Forelimb muscle (tissue), 1 donor: ENCODE results near the gene SPEM3. TPM values are rescaled to one million over a fixed set of nuclear protein-coding genes. Genes with fewer than 3 reads are reported as not detected.
"Not testable (repeated sequence)": the region's sequence is repeated elsewhere in the genome, so short reads cannot be mapped to it uniquely, and the experiment has no call there.

Experiments used
- DNase-seq: peaks from one replicate; pipeline ENCODE4 v3.0.0-alpha.2; 2013; ENCODE audit warnings: low read depth
- polyA plus RNA-seq: library from polyadenylated mRNA; unstranded; fragments of 120-200 nt; gene quantifications from one replicate; pipeline ENCODE4 v1.2.1, GENCODE V29; 2013; ENCODE audit not compliant: insufficient read length

Gene SPEM3
- polyA plus RNA-seq, 1 donor = not detected

DNA sequence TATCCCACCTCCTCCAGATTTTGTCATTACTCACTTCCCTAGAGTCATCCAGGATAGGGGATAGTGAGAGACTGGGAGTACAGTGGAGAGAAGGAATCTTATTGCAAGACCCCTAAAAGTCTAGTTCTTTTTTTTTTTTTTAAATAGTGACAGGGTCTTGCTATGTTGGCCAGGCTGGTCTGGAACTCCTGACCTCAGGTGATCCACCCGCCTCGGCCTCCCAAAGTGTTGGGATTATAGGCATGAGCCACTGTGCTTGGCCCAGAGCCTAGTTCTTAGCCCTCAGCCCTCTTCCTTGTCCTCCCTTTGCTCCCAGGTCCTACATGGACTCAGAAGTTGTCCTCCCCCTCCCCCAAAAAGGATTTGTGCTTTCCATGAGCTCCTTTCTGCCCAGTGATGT is 13.5 kb downstream of the SPEM3 start:
- DNase-seq = no peak

DNA sequence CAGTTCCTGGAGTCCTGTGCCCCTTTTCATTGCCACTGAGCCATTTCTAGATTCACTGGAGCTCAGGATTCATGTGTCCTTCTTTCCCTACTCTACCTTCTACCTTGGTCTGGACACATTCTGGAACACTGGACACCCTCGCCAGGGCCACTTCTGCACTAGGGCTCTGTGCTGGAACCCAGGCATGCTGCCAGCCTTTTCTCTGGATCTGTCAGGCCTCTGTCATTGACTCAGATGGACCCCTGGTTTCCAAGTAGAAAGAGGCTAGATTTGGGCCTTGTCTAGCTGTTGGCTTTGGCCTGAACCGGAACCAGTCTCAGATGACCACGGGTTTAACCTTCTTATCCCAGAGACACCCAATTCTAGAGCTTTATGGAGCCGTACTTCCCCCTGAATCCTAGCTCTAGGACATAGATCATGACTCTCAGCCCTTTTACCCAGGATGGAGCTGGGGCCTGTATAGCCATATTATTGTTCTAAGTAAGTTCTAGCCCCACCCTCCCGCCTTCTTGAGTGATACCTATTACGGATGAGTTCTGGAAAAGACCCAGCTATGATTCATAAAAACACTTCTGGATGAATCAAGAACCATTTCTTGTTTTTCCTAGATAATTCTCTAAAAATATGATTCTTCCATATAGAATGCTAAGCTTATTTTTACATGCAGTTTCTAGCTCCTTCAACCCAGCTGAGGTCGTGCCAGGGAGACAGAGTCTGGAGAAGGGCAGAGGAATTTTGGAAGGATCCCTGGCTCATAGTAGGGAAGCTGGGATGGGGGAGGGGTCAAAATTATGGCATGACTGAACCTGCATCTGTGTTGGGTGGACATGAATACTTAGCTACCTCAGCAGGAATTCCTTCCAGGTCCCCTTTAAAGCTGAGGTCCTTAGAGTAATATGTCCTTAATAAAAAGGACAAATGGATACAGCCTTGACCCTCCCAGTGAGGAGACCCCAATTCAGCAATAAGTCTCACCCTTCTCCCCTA is 15.1 kb downstream of the SPEM3 start:
- DNase-seq = no peak

DNA sequence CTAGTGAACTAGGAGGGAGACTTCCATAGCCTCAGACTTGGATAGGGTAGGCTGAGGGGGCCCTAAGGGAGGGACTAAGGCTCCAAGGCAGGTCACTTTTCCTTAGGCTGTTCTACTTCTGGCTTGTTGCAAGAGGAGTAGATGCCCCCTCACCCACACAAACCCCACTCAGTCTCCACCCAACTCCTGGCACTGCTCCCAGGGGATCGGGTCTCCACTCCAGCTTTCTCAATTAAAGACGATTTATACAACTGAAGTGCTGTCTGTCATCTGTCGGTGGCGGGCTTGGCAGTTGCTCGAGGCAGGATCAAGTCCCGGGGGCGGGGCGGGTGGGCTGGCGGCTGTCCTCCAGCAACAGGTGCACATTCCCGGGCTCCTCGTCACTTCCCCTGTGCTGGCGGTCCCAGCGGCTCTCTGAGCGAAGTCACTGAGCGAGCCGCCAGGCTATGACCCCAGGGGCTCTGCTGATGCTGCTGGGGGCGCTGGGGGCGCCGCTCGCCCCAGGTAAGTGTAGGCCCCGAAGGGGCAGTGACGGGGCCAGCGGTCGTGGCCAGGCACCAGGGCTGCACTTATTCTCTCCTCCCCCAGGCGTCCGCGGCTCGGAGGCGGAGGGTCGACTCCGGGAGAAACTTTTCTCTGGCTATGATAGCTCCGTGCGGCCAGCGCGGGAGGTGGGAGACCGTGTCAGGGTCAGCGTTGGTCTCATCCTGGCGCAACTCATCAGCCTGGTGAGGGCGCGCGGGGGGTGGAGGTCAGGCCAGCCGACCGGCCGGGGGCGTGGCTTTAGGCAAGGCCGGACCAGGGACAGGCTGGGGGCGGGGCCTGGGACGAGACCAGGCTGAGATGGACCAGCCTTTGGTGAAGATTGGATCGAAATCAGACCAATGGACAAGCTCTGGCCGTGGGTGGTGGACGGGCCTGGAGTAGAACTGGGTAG is 16.3 kb downstream of the SPEM3 start, which contains the start of gene CHRNB1:
Gene CHRNB1, plus strand, starts transcription at position 380 of the 937 bp plus-strand sequence. Its CDS starts 67 bp downstream, at position 447.
- DNase-seq = no peak

DNA sequence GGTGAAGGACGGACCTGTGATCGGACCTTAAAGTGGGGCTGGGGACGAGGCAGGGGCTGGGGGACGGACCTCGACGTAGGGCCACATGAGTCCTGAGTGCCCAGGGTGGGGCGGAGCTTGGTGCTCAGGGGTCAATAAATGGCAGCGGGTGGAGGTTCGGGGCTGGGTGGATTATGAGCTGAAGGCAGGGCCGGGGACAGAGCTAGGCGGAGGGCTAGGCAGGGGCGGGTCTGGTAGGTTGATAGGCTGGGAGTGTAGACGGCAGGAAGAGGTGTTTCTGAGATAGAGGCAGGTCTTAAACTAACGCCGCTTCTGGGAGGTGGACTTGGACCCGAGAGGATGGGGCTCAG is 16.9 kb downstream of the SPEM3 start:
- DNase-seq = no peak

DNA sequence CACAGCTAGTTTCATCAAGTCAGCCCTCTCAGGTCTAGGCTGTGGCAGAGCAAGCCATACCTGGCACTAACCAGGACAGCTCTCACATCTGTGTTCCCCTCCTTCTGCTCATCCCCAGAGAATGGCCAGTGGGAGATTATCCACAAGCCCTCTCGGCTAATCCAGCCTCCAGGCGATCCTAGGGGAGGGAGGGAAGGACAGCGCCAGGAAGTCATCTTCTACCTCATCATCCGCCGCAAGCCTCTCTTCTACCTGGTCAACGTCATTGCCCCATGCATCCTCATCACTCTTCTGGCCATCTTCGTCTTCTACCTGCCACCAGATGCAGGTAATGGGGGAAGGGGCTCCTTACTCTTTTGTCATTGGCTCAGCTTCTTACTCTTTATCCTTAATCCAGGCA is 19.8 kb downstream of the SPEM3 start:
- no peak for DNase-seq

DNA sequence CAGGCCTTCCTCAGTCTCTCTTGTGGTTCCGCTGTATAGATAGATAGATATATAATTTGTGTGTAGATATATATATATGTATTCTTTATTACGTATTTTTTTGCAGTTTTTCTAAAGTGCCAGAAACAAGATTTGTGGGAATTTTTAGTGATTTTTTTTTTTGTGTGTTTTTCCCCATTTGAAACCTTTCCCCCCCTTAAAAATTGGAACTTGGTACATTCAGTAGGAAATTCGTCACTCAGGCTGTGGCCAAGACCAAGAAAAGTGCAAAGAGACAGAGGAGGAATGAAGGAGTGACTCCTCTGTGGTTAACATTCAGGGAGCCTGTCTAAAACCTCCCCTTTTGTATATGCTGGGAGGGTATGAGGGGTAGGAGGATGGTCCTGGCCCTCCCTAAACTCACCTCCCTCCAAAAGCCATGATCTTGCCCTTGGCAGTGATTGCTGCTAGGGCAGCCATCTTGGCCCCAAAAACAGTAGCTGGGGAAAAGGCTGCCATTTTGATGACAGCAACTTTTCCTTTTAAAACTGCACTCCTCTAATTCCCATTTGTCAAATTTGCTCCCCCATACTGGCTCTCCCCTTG is 31.4 kb downstream of the SPEM3 start:
- no peak for DNase-seq

DNA sequence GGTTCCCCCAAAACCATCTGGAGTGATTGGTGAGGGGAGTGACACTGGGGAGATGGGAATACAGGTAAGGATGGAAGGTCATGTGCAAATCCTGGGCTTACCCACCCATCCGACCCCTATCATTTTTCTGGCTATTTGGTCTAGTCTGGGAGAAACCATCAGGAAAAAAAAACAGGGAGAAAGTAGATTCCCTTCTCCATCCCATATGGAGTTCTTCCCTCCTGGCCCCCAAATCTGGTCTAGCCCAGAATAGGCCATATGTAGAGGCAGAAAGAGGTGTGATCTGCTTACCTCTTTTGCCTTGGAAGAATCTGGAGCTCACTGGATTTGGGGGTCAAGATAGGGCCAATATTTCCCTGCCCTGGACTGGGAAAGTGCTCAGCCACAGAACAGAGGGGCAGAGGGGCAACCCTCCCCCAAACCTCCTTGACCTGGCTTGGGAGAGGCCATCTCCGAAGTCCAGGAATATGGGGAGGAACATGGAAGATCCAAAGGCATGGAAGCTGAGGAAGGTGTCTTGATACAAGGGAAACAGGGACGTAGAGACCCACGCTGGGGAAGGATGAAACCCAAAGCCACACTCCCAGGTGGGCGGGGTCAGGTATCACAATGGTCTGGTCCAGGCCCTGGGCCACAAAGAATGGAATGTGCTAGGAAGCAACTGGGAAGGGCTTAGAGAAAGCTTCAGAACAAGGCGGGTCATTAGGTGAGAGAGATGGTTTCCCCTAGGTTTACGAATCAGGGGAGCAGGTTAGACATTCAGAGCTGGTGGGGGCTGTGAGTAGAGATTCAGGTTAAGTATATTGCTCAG is 32.4 kb downstream of the SPEM3 start:
- no peak for DNase-seq

DNA sequence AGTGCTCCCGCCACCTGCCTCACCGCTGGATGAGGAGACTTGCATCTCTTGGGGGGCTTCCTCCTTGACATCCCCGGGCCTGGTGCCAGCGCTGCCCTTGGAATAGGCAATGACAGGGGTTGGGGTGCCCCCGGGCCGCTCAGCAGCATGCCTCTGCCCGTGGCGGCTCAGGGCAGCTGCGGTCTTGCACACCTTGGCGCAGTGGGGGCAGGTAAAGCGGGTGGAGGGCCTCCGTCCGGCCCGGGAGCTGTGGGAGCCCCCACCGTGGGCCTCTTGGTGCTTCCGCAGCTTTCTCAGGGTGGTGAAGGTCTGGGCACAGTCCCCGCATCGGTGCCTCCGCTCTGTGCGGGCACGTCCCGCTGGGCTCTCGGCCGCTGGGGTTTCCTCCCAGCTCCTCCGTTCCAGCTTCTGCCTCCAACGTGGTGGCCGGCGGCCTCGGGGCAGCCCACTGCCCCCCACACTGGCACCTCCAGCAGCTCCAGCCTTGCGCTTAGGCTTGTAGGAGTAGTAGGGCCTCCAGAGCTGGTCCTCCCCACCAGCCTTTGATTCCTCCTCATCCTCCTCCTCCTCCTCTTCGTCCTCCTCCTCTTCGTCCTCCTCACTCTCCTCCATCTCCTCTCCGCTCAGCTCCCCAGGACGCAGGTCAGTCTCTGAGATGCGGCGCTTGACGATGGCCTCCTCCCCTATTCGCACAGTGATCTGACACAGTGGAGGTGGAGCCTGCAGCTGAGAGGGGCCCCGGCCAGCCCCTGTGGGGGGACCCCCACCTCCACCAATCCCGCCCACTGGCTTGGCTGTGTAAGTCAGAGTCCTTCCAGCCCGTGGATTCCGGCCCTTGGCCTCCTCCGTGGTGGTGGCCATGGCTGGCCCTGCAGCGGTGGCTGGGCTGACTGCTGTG is 34.1 kb downstream of the SPEM3 start:
- no peak for DNase-seq

DNA sequence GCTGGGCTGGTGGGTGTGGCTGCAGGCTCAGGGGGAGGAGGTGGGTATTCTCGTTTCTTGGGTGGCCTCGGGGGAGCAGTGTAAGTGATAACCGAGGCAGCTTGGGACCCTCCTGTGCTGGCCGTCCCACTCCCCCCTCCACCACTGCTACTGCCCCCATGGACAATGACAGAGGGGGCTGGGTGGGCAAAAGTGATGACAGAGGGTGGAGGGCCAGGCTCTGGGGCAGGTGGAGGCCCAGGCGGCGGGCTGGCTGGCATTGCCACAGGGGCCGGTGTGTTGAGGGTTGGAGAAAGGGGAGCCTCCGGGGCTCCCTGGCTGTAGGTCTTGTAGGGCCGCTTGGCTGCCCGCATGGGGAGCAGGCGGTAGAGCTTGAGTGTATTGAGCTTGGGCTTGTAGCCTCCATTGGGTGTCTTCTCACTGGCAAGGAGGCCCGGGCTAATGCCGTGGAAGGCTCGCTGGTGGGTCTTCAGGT is 34.8 kb downstream of the SPEM3 start:
- no peak for DNase-seq

DNA sequence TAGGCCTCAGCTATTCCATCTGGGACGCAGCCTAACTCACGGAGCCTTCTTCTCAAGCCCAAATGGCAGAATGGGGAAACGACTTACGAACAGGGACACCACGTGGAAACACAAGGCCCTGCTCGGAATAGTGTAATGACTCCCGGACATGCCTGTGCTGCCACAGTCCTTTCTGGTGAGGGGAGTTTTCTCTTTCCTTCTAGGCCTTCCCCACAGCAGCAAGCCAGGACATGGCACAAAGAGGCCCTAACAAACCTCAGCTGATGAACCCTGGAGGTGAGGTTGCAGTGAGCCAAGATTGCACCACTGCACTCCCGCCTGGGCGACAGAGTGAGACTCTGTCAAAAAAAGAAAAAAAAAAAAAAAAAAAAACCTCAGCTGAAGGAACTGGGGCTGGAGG is 35.4 kb downstream of the SPEM3 start:
- DNase-seq = no peak

DNA sequence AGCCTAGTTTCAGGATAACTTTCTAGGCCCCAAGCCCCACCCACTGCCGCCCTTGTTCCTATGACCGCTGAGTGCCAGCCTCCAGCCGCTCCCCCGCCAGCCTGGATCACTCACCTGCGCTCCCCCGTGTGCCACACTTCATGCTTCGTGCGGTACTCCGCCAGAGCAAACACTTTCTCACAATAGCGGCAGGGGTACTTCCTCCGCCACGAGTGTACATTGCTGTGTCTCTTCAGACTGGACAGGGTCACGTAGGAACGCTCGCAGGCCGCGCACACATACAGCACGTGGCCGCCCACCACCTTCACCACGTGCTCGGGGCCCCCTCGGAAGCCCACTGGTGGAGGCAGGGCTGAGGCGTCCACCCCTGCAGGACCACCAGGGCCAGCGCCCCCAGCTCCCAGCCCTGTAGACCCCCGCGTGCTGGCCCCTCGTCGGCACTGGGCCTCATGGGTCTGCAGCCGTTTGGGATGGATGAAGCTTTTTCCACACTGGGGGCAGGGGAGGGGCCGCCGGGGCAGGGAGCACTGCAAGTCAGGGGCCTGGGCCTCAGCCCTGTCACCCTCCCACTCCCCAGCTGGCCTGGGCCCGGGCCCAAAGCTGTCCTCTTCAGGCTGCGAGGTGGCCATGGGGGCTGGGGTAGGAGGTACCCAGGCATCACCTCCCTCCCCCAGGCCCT is 37.1 kb downstream of the SPEM3 start:
- DNase-seq = no peak

DNA sequence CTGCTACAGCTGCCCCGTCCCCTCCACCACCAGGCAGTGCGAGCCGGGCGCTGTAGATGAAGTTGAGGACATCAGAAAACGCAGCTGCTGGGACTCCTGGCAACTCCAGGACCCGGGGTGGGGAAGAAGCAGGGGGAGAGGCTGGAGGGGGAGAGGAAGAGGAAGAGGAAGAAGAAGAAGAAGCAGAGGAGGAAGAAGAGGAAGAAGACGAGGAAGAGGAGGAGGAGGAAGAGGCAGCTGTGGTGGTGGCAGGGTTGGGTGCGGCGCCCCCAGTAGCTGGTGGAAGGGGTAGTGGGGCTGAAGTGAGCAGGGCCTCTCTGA is 37.6 kb downstream of the SPEM3 start:
- DNase-seq = no peak

DNA sequence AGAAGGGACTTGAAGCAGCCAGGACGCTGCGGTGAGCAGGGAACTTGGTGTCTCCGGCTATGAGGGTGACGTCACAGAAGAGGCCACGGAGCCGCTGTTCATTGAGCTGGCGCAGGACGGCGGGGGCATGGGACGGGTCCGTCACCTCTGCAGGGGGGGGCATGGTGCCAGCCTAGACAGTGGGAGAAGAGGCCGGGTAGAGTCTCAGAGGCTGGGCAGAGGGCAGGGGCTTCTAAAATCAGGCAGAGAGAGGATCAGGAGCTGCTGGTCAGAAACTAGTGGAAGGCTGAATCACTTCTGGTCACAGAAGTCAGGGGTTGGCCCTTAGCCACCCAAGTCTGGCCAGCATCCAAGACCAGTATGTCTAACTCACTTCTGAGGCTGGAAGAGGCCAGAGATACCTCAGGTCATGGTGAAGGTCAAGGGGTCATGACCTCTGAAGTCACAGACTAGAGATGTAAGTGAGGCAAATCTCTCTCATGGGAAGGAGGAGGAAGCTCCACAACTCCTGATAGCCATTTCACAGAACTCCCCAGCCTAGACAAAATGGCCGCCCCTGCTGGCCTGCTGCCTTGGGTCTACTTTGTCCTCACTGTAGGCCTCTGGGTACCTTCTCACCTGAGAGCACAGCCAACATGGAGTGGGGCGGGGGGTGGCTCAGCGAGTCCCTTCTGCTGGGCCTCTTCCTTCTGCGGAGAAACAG is 38.1 kb downstream of the SPEM3 start:
- no peak for DNase-seq

DNA sequence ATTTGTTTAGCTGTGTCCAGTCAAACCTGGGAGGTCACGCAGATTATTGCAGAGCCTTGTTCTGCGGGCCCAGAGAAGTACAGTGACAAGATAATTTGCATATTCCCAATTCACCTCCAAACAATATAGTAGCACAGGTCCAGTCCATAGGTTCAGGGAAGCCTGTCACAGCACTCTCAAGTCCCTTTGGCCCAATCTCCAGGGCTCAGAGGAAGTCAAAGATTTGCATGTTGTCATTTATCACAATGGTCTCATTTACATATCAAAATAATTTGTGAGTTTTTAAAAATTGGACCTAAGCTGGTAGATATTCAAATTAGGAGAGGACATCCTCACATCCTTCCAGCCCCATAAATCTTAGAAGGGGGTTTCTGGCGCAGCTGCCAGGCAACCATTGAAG is 38.8 kb downstream of the SPEM3 start:
- no peak for DNase-seq

DNA sequence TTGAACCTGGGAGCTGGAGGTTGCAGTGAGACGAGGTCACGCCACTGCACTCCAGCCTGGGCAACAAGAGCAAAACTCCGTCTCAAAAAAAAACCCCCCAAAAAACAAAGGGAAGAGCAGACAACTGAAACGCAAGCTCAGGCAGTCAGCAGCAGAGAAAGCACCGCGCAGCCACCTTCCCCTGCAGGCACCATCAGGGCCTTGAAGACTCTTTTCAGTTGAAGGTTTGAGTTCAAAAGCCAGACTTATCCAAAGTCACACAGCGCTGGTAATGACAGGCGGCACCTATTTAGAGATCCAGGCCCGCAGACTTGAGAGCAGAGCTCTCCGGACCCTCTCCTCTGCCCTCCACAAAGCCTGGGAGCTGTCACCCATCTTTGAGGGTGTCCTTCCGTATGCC is 39.6 kb downstream of the SPEM3 start:
- DNase-seq = no peak

DNA sequence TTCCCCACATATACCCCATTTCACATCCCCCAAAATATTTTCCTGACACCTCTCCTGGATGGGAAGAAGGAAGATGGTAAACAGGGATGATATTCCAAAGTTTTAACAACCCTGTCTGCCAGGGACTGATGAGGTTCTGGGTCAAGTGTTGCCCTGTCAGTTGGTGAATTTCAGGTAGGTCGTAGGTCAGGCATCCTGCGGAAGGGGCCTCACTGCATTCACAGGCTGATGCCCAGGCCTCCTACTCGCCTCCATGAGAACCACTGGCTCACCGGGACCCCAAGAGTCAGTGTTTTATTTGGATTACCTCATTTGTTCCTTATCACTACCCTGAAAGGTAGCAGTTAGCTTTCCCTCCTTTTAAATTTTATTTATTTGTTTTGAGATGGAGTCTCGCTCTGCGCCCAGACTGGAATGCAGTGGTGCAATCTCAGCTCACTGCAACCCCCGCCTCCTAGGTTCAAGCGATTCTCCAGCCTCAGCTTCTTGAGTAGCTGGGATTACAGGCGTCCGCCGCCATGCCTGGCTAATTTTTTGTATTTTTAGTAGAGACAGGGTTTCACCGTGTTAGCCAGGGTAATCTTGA is 40.2 kb downstream of the SPEM3 start:
- DNase-seq = no peak

DNA sequence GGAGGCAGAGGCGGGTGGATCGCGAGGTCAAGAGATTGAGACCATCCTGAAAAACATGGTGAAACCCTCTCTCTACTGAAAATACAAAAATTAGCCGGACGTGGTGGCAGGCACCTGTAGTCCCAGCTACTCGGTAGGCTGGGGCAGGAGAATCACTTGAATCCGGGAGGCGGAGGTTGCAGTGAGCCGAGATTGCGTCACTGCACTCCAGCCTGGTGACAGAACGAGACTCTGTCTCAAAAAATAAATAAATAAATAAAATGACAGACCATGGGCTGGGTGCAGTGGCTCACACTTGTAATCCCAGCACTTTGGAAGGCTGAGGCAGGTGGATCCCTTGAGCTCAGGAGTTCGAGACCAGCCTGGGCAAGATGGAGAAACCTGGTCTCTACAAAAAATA is 41.2 kb downstream of the SPEM3 start:
- DNase-seq = not testable (repeated sequence)

DNA sequence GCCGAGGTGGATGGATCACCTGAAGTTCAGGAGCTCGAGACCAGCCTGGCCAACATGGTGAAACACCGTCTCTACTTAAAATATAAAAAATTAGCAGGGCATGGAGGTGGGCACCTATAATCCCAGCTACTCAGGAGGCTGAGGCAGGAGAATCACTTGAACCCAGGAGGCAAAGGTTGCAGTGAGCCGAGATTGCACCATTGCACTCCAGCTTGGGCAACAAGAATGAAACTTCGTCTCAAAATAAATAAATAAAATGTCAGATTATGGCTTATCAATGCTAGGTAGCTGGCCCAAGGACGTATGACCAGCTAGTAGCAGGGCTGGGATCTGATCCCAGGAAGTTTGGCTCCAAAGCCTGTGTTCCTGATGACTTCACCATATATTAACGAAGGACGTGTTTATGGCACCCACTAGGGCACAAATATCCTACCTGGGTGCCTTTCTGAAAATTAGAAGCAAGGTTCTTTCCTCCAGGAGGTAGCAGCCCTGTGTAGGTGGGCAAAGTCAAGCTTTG is 41.9 kb downstream of the SPEM3 start:
- DNase-seq = not testable (repeated sequence)
